ENCODE measurements around the gene ERCC4. TPM values are rescaled to one million over a fixed set of nuclear protein-coding genes. Genes with fewer than 3 reads are reported as not detected.

Gene ERCC4
- total RNA-seq, 1 experiment from 2014 or later = 15.6 TPM

GRCh38 chr16:13999071-13999894 lies 79.3 kb downstream of the ERCC4 start:
- in situ Hi-C loops (cut with HindIII; ENCODE audit: low pct_unique_long_range_greater_than_20kb, low sequenced_read_pairs) = no loop called here
- DNase-seq (ENCODE audit: low read depth, low spot score) = no peak

GRCh38 chr16:13999895-14000425 lies 80.0 kb downstream of the ERCC4 start:
- DNase-seq (ENCODE audit: low read depth, low spot score) = no peak
- in situ Hi-C loops (cut with HindIII; ENCODE audit: low pct_unique_long_range_greater_than_20kb, low sequenced_read_pairs) = no loop called here

GRCh38 chr16:14001521-14001920 lies 81.6 kb downstream of the ERCC4 start:
- DNase-seq (ENCODE audit: low read depth, low spot score) = no peak
- in situ Hi-C loops (cut with HindIII; ENCODE audit: low pct_unique_long_range_greater_than_20kb, low sequenced_read_pairs) = no loop called here

Other genes starting within 250 kb of the ERCC4 start
- gene MRTFB, start 151.2 kb downstream of the ERCC4 start, total RNA-seq (2014; rRNA removed; shearing (Covaris generic)) = 7.1 and 7.6 TPM in 2 replicates

Data from SK-MEL-5 (cell line).